IPS-15b (cell line): ENCODE measurements around the gene SYT6.

Experiments
- H3K27me3 ChIP-seq: one replicate; pipeline ENCODE4 v1.6.1; 2013; ENCODE audit warnings: low read length; ENCODE audit not compliant: control insufficient read depth, insufficient read depth
- H3K36me3 ChIP-seq: one replicate; pipeline ENCODE4 v1.6.1; 2013; ENCODE audit warnings: low read length; ENCODE audit not compliant: control insufficient read depth, insufficient read depth
- H3K4me1 ChIP-seq: one replicate; pipeline ENCODE4 v1.6.1; 2013; ENCODE audit warnings: mild to moderate bottlenecking, low read length; ENCODE audit not compliant: control insufficient read depth, insufficient read depth
- H3K4me3 ChIP-seq: one replicate; pipeline ENCODE4 v1.5.1; 2013; ENCODE audit warnings: low read depth, low read length
- H3K9ac ChIP-seq: one replicate; pipeline ENCODE4 v1.6.1; 2013; ENCODE audit warnings: low read depth, mild to moderate bottlenecking, low read length
- H3K9me3 ChIP-seq: one replicate; pipeline ENCODE4 v1.6.1; 2013; ENCODE audit warnings: mild to moderate bottlenecking, low read length; ENCODE audit not compliant: control insufficient read depth, insufficient read depth

SYT6 gene

DNA sequence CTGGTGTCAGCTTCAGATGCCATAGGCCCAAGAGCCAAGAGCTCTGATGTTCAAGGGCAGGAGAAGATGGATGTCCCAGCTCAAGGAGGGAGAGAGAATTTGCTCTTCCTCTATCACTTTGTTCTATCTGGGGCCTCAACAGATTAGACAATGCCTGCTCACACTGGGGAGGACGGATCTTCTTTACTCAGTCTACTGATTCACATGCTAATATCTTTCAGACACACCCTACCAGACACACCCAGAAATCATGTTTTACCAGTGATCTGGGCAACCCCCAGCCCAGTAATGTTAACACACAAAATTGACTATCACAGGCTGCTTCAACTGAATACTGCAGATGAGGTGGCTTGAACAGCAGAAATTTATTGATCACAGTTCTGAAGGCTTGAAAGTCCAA is 105.4 kb downstream of the SYT6 start:
- H3K9me3 ChIP-seq = peaks cover 5% of the 10 kb centered on the region
- no peaks in the 10 kb centered on the region for H3K4me1 ChIP-seq
- no peak overlapping the region for H3K4me3 ChIP-seq
- no peak overlapping the region for H3K9ac ChIP-seq
- H3K36me3 ChIP-seq = no peaks in the 10 kb centered on the region
- no peaks in the 10 kb centered on the region for H3K27me3 ChIP-seq

- peaks cover 7% of the 10 kb centered on the region for H3K4me1 ChIP-seq
- no peak overlapping the region for H3K4me3 ChIP-seq
- H3K9me3 ChIP-seq = peaks cover 5% of the 10 kb centered on the region
- H3K36me3 ChIP-seq = no peaks in the 10 kb centered on the region
- no peak overlapping the region for H3K9ac ChIP-seq
- no peaks in the 10 kb centered on the region for H3K27me3 ChIP-seq
Measured at GRCh38 chr1:114043548-114043947, 110.1 kb downstream of the SYT6 start.

DNA sequence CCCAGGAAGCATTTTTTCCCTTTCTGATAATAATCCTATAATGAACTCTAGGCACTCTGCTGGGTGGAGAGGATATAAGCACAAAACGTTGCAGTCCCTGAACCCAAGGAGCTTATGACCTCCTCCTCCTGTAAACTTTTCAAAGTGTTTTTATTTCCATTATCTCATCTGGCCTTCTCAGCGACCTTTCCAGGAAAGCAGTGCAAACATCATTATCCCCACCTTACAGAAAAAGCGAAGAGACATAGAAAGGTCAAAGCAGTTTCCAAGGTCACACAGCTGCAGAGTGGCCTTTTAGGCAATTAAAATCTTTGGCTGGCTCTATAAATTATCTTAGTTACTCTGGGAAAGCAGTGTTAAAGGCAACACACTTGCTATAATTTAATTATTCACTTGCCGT is 110.6 kb downstream of the SYT6 start:
- H3K36me3 ChIP-seq = no peaks in the 10 kb centered on the region
- H3K27me3 ChIP-seq = no peaks in the 10 kb centered on the region
- no peak overlapping the region for H3K4me3 ChIP-seq
- no peak overlapping the region for H3K9ac ChIP-seq
- peaks cover 11% of the 10 kb centered on the region for H3K4me1 ChIP-seq
- H3K9me3 ChIP-seq = peaks cover 5% of the 10 kb centered on the region

DNA sequence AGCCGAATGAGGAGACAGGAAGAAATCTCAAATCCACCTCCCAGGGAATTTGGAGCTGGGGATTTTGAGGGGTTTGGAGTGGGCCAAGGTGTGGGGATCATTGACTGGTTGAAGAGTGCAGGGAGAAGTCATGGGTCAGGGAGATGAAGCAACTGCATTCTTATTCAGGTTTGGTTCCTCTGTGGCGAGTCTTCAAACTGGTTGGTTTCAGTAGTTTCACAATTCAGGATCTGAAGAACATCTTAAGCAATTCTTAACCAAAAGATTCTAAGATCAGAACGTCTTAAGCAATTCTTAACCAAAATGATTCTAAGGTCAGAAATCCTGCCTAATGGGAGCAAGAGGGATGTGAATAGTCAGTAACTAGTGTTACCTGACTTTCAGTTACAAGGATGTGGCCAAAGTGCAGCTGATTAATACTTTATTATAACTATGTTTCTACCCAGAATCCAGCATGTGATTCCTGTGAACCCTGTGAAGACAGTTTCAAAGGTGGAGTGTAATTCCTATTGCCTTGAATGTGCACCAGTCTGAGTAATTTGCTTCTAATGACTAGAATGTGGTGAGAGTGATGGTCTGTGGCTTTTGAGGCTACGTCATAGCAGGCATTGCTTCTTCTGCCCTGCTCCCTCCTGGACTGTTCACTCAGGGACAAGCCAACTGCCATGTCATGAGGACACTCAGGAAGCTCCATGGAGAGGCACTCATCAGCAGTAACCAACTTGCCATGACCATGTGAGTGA is 113.2 kb downstream of the SYT6 start:
- Histone ChIP-seq H3K4me3 (no peak overlapping the region), H3K4me1 (peaks cover 27% of the 10 kb centered on the region), H3K27me3 (no peaks in the 10 kb centered on the region), H3K9ac (no peak overlapping the region), H3K9me3 (no peaks in the 10 kb centered on the region), H3K36me3 (no peaks in the 10 kb centered on the region)
